K562 (cell line): ENCODE data around the gene FGFRL1. TPM values are rescaled to one million over a fixed set of nuclear protein-coding genes. Genes with fewer than 3 reads are reported as not detected.

Source experiments
- CBFA2T2 ChIP-seq: fragments of 450-650 bp; conservative IDR thresholded peaks from 2 replicates; pipeline ENCODE4 v1.6.1; 2017; ENCODE audit warnings: mild to moderate bottlenecking
- FOXM1 ChIP-seq, 2 experiments: fragments of 450-650 bp in 1 of 2; sonication (generic) in 1 of 2; formaldehyde crosslinking in 1 of 2; IDR thresholded peaks; 2 replicates each; pipeline versions ENCODE4 v1.6.1 to v1.9.0; 2017 to 2022; ENCODE audit warnings: low read depth in 2 of 2, mild to moderate bottlenecking in 2 of 2, missing genetic modification reagents in 1 of 2, moderate library complexity in 1 of 2
- HEY1 ChIP-seq: fragments of 250-450 bp; sonication (Bioruptor Pico); IDR thresholded peaks from 2 replicates; pipeline ENCODE4 v1.5.0; 2020; ENCODE audit warnings: mild to moderate bottlenecking, moderate library complexity, borderline replicate concordance
- MCM2 ChIP-seq: fragments of 450-650 bp; IDR thresholded peaks from 2 replicates; pipeline ENCODE4 v1.6.1; 2017; ENCODE audit warnings: low read depth, mild to moderate bottlenecking
- MTF1 ChIP-seq: fragments of 250-450 bp; sonication (Bioruptor Pico); IDR thresholded peaks from 2 replicates; pipeline ENCODE4 v1.9.0; 2021; ENCODE audit warnings: moderate library complexity, mild to moderate bottlenecking, inconsistent platforms, borderline replicate concordance
- TFAM ChIP-seq: fragments of 250-450 bp; sonication (Bioruptor Pico); conservative IDR thresholded peaks from 2 replicates; pipeline ENCODE4 v1.5.0; 2021; ENCODE audit warnings: mild to moderate bottlenecking, moderate library complexity
- ZBTB33 ChIP-seq: sonication (generic); formaldehyde crosslinking; IDR thresholded peaks from 2 replicates; pipeline ENCODE4 v1.8.1; 2023; ENCODE audit warnings: mild to moderate bottlenecking, missing genetic modification reagents
- ZNF696 ChIP-seq: fragments of 250-450 bp; sonication (Bioruptor Pico); conservative IDR thresholded peaks from 2 replicates; pipeline ENCODE4 v1.4.0; 2020; ENCODE audit warnings: mild to moderate bottlenecking, moderate library complexity
- ZNF717 ChIP-seq: fragments of 250-450 bp; sonication (Bioruptor Pico); IDR thresholded peaks from 2 replicates; pipeline ENCODE4 v1.5.0; 2021
- polyA plus RNA-seq, 8 experiments: library from polyadenylated mRNA; depleted of rRNA in 4 of 8; stranded (reverse) in 5 of 8; unstranded in 3 of 8; fragments of >200 nt; fragmentation: Nextera tagmentation in 2 of 8; fragmentation: Illumina TruSeq in 1 of 8; extraction: Ambion mirVana in 2 of 8; extraction: Trizol in 1 of 8; gene quantifications; 2 replicates each; pipeline versions ENCODE4 v1.2.1 to v1.2.3, GENCODE V29; 2011 to 2014; ENCODE audit warnings: inconsistent platforms in 1 of 8, missing spikeins in 1 of 8
- total RNA-seq, 7 experiments: library from RNA; depleted of rRNA in 6 of 7; stranded (reverse); fragments of >200 nt in 6 of 7; fragmentation: Illumina TruSeq in 2 of 7; extraction: Trizol in 2 of 7; gene quantifications; 2 replicates each; pipeline versions ENCODE4 v1.2.1 to v1.2.3, GENCODE V29; 2011 to 2021; ENCODE audit warnings: low replicate concordance in 1 of 7
- TF ChIP-seq, protein P1 (sequence below): fragments of 250-450 bp; sonication (Bioruptor Pico); IDR thresholded peaks from 2 replicates; pipeline ENCODE4 v1.8.0; 2021; ENCODE audit warnings: moderate library complexity, mild to moderate bottlenecking, inconsistent platforms
- TF ChIP-seq, protein P2 (sequence below): fragments of 450-650 bp; formaldehyde crosslinking; IDR thresholded peaks from 2 replicates; pipeline ENCODE4 v1.4.0; 2022; ENCODE audit warnings: missing genetic modification characterization
- TF ChIP-seq, protein P3 (sequence below), 2 experiments: fragments of 450-650 bp; formaldehyde crosslinking in 1 of 2; IDR thresholded peaks; 2 replicates each; pipeline versions ENCODE4 v1.4.0 to v1.6.1; 2014 to 2020; ENCODE audit warnings: mild to moderate bottlenecking in 2 of 2, borderline replicate concordance in 1 of 2, low read depth in 1 of 2
- TF ChIP-seq, protein P4 (sequence below): sonication (generic); formaldehyde crosslinking; IDR thresholded peaks from 2 replicates; pipeline ENCODE4 v1.5.0; 2020; ENCODE audit warnings: missing genetic modification reagents

FGFRL1 gene
- total and polyA plus RNA-seq, 9 of the 15 experiments (the other 6 are each of a cell fraction or from before 2014, with no cell fraction given) = 0.34 to 49.9 (median 14.6) TPM

- TF ChIP-seq, protein P1, sequence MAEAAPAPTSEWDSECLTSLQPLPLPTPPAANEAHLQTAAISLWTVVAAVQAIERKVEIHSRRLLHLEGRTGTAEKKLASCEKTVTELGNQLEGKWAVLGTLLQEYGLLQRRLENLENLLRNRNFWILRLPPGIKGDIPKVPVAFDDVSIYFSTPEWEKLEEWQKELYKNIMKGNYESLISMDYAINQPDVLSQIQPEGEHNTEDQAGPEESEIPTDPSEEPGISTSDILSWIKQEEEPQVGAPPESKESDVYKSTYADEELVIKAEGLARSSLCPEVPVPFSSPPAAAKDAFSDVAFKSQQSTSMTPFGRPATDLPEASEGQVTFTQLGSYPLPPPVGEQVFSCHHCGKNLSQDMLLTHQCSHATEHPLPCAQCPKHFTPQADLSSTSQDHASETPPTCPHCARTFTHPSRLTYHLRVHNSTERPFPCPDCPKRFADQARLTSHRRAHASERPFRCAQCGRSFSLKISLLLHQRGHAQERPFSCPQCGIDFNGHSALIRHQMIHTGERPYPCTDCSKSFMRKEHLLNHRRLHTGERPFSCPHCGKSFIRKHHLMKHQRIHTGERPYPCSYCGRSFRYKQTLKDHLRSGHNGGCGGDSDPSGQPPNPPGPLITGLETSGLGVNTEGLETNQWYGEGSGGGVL (CRISPR knock-in tag) = no peak
- no peak for TF ChIP-seq ZNF717 (CRISPR knock-in tag)
- TF ChIP-seq MCM2 = no peak
- TF ChIP-seq, protein P2, sequence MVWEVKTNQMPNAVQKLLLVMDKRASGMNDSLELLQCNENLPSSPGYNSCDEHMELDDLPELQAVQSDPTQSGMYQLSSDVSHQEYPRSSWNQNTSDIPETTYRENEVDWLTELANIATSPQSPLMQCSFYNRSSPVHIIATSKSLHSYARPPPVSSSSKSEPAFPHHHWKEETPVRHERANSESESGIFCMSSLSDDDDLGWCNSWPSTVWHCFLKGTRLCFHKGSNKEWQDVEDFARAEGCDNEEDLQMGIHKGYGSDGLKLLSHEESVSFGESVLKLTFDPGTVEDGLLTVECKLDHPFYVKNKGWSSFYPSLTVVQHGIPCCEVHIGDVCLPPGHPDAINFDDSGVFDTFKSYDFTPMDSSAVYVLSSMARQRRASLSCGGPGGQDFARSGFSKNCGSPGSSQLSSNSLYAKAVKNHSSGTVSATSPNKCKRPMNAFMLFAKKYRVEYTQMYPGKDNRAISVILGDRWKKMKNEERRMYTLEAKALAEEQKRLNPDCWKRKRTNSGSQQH (CRISPR knock-in tag) = no peak
- TF ChIP-seq HEY1 (CRISPR knock-in tag) = no peak
- no peak for TF ChIP-seq MTF1
- no peak for TF ChIP-seq ZBTB33
- TF ChIP-seq CBFA2T2 = no peak
- no peak for TF ChIP-seq ZNF696 (CRISPR knock-in tag)
- TF ChIP-seq TFAM (CRISPR knock-in tag) = no peak
- TF ChIP-seq, protein P3, sequence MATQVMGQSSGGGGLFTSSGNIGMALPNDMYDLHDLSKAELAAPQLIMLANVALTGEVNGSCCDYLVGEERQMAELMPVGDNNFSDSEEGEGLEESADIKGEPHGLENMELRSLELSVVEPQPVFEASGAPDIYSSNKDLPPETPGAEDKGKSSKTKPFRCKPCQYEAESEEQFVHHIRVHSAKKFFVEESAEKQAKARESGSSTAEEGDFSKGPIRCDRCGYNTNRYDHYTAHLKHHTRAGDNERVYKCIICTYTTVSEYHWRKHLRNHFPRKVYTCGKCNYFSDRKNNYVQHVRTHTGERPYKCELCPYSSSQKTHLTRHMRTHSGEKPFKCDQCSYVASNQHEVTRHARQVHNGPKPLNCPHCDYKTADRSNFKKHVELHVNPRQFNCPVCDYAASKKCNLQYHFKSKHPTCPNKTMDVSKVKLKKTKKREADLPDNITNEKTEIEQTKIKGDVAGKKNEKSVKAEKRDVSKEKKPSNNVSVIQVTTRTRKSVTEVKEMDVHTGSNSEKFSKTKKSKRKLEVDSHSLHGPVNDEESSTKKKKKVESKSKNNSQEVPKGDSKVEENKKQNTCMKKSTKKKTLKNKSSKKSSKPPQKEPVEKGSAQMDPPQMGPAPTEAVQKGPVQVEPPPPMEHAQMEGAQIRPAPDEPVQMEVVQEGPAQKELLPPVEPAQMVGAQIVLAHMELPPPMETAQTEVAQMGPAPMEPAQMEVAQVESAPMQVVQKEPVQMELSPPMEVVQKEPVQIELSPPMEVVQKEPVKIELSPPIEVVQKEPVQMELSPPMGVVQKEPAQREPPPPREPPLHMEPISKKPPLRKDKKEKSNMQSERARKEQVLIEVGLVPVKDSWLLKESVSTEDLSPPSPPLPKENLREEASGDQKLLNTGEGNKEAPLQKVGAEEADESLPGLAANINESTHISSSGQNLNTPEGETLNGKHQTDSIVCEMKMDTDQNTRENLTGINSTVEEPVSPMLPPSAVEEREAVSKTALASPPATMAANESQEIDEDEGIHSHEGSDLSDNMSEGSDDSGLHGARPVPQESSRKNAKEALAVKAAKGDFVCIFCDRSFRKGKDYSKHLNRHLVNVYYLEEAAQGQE (IDR thresholded peaks at IDR 0.05; ENCODE audit: borderline replicate concordance) = no peak
- TF ChIP-seq, protein P3 (CRISPR knock-in tag; IDR thresholded peaks at IDR 0.05; ENCODE audit: low read depth) = no peak
- TF ChIP-seq FOXM1 (IDR thresholded peaks at IDR 0.05; ENCODE audit: low read depth) = 0 out of 2 replicates have a peak, but pooled peaks have one; percentile 16
- no peak for TF ChIP-seq FOXM1 (CRISPR knock-in tag; IDR thresholded peaks at IDR 0.05; ENCODE audit: low read depth)
- TF ChIP-seq, protein P4, sequence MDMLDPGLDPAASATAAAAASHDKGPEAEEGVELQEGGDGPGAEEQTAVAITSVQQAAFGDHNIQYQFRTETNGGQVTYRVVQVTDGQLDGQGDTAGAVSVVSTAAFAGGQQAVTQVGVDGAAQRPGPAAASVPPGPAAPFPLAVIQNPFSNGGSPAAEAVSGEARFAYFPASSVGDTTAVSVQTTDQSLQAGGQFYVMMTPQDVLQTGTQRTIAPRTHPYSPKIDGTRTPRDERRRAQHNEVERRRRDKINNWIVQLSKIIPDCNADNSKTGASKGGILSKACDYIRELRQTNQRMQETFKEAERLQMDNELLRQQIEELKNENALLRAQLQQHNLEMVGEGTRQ = no peak
Measured at GRCh38 chr4:986428-986878, 25.0 kb upstream of the FGFRL1 start (continued).
